Suppressor macrophage treated with lipopolysaccharide for 4 hours (primary cell): ENCODE results near the gene TP53I3.
"Not testable (repeated sequence)": the region's sequence is repeated elsewhere in the genome, so short reads cannot be mapped to it uniquely, and the experiment has no call there.

Experiments
- DNase-seq: peaks from one replicate; pipeline ENCODE4 v3.0.0-alpha.2; 2020

TP53I3 gene

GRCh38 chr2:24051833-24052232 is 32.8 kb downstream of the TP53I3 start:
- no peak for DNase-seq

- peak; percentile 47 for DNase-seq
These were observed 34.3 kb downstream of the TP53I3 start for GRCh38 chr2:24050041-24050979.

- DNase-seq = peak; percentile 65
These were observed 35.1 kb downstream of the TP53I3 start, which contains the start of gene FKBP1B for GRCh38 chr2:24049485-24050021. TSS of gene FKBP1B (plus strand) at chr2:24049741. CDS start at chr2:24049850, 109 bp downstream.

- DNase-seq = peak; percentile 12
These were observed 35.7 kb downstream of the TP53I3 start for GRCh38 chr2:24048769-24049484.

- no peak for DNase-seq
These were observed 37.0 kb downstream of the TP53I3 start for GRCh38 chr2:24047703-24048033.

- DNase-seq = peak; percentile 98
These were observed 37.5 kb downstream of the TP53I3 start, which contains the start of gene WDCP for GRCh38 chr2:24046930-24047702. TSS of gene WDCP (minus strand) at chr2:24047391. CDS start at chr2:24039494, 7,897 bp downstream.

GRCh38 chr2:24046599-24046929 is 38.1 kb downstream of the TP53I3 start:
- DNase-seq = no peak

GRCh38 chr2:24045511-24046508 is 38.8 kb downstream of the TP53I3 start:
- no peak for DNase-seq

- not testable (repeated sequence) for DNase-seq
These were observed 41.5 kb downstream of the TP53I3 start for GRCh38 chr2:24043133-24043532.

- DNase-seq = no peak
These were observed 44.1 kb downstream of the TP53I3 start for GRCh38 chr2:24040511-24040910.

- DNase-seq = no peak
These were observed 45.7 kb downstream of the TP53I3 start for GRCh38 chr2:24038786-24039499.
